Peyer's patch (tissue), 4 donors: ENCODE data around the gene PCDHB4. TPM values are rescaled to one million over a fixed set of nuclear protein-coding genes. Genes with fewer than 3 reads are reported as not detected.
"Not testable (repeated sequence)": the region's sequence is repeated elsewhere in the genome, so short reads cannot be mapped to it uniquely, and the experiment has no call there.

Experiments used
- DNase-seq, 3 donors: peaks; one replicate each; pipeline ENCODE4 v3.0.0-alpha.2; 2017 to 2019
- H3K27ac ChIP-seq, 4 donors: fragments of 200-600 bp; sonication (generic); one replicate each; pipeline ENCODE4 v1.5.1; 2016 to 2019
- H3K27me3 ChIP-seq, 2 donors: fragments of 200-600 bp; sonication (generic); one replicate each; pipeline ENCODE4 v1.5.1; 2019
- H3K36me3 ChIP-seq, 3 donors: fragments of 200-600 bp; sonication (generic); one replicate each; pipeline ENCODE4 v1.5.1; 2016 to 2019
- H3K4me1 ChIP-seq, 4 donors: fragments of 200-600 bp; sonication (generic); one replicate each; pipeline ENCODE4 v1.5.1; 2016 to 2019
- H3K4me3 ChIP-seq, 4 donors: fragments of 200-600 bp; sonication (generic); 1 replicate in 3 of 4; 2 replicates in 1 of 4; pipeline ENCODE4 v1.5.1; 2016 to 2019; ENCODE audit warnings: mild to moderate bottlenecking in 1 of 4
- H3K9me3 ChIP-seq, 4 donors: fragments of 200-600 bp; sonication (generic); one replicate each; pipeline ENCODE4 v1.5.1; 2016 to 2019; ENCODE audit warnings: mild to moderate bottlenecking in 1 of 4
- POLR2A ChIP-seq, 2 donors: fragments of 450-650 bp; IDR thresholded peaks; one replicate each; pipeline ENCODE4 v1.5.1; 2017; ENCODE audit warnings: antibody characterized with exemption in 2 of 2, mild to moderate bottlenecking in 2 of 2, moderate library complexity in 2 of 2
- total RNA-seq, 4 donors: library from RNA; depleted of rRNA; stranded (reverse); fragments of >200 nt; gene quantifications; one replicate each; pipeline ENCODE4 v1.1.0, GENCODE V29; 2016
- TF ChIP-seq, protein P1 (sequence below), 6 experiments: fragments of 450-650 bp in 4 of 6; fragments of 200-600 bp in 2 of 6; sonication (generic) in 1 of 6; IDR thresholded peaks; one replicate each; pipeline ENCODE4 v1.5.1; 2017 to 2019; ENCODE audit warnings: antibody characterized with exemption in 6 of 6, mild to moderate bottlenecking in 3 of 6, moderate library complexity in 1 of 6

The PCDHB4 gene
- total RNA-seq, 4 donors from 2014 or later = 0.80 to 6.6 (median 1.2) TPM; not detected in 1

DNA sequence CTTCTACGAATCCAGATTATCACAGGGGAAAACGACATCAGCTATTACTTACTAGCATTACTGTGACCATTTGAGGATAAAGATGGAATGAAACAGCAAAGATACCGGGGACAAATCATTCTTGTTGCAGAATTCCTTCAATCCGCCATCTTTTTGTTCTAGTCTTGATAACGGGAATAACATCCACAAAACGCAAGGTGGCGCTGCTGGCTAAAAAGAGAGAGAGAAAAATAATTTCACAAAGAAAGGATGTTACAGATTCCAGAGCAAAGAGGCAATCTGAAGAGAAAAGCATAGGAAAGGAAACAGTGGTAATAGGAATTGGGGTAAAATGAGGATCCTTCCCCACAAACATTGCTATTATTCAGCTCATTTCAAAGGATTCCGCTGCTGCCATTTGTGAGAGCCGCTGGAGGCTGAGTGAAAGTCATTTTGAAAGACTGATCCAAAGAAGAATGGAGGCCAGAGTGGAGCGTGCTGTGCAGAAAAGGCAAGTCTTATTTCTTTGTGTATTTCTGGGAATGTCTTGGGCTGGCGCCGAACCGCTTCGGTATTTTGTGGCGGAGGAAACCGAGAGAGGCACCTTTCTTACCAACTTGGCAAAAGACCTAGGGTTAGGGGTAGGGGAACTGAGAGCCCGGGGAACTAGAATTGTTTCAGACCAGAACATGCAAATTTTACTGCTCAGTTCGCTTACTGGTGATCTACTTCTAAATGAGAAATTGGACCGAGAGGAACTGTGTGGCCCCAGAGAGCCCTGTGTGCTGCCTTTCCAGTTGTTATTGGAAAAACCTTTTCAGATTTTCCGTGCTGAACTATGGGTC lies 51.0 kb downstream of the PCDHB4 start, which contains the start of gene PCDHB7:
Gene PCDHB7, plus strand, starts transcription at position 264 of the 824 bp plus-strand sequence. Its CDS starts 192 bp downstream, at position 456.
- H3K27ac ChIP-seq = no peak within 1 kb of the TSS
- DNase-seq = no peak
- no peaks in the 10 kb centered on the region for H3K27me3 ChIP-seq
- no peaks in the 10 kb centered on the region for H3K36me3 ChIP-seq
- TF ChIP-seq, protein P1, sequence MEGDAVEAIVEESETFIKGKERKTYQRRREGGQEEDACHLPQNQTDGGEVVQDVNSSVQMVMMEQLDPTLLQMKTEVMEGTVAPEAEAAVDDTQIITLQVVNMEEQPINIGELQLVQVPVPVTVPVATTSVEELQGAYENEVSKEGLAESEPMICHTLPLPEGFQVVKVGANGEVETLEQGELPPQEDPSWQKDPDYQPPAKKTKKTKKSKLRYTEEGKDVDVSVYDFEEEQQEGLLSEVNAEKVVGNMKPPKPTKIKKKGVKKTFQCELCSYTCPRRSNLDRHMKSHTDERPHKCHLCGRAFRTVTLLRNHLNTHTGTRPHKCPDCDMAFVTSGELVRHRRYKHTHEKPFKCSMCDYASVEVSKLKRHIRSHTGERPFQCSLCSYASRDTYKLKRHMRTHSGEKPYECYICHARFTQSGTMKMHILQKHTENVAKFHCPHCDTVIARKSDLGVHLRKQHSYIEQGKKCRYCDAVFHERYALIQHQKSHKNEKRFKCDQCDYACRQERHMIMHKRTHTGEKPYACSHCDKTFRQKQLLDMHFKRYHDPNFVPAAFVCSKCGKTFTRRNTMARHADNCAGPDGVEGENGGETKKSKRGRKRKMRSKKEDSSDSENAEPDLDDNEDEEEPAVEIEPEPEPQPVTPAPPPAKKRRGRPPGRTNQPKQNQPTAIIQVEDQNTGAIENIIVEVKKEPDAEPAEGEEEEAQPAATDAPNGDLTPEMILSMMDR (IDR thresholded peaks at IDR 0.05) = peak in 2 of 6 experiments; percentile 12 to 17
- TF ChIP-seq POLR2A (IDR thresholded peaks at IDR 0.05) = no peak
- H3K9me3 ChIP-seq = peaks cover 0 to 16% (median 3%) of the 10 kb centered on the region in 4 donors
- no peaks in the 10 kb centered on the region for H3K4me1 ChIP-seq
- H3K4me3 ChIP-seq = no peak within 1 kb of the TSS

DNA sequence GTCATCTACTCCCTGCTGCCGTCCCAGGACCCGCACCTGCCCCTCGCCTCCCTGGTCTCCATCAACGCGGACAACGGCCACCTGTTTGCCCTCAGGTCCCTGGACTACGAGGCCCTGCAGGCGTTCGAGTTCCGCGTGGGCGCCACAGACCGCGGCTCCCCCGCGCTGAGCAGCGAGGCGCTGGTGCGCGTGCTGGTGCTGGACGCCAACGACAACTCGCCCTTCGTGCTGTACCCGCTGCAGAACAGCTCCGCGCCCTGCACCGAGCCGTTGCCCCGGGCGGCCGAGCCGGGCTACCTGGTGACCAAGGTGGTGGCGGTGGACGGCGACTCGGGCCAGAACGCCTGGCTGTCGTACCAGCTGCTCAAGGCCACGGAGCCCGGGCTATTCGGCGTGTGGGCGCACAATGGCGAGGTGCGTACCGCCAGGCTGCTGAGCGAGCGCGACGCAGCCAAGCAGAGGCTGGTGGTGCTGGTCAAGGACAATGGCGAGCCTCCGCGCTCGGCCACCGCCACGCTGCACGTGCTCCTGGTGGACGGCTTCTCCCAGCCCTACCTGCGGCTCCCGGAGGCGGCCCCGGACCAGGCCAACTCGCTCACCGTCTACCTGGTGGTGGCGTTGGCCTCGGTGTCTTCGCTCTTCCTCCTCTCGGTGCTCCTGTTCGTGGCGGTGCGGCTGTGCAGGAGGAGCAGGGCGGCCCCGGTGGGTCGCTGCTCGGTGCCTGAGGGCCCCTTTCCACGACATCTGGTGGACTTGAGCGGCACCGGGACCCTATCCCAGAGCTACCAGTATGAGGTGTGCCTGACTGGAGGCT lies 52.9 kb downstream of the PCDHB4 start:
- not testable (repeated sequence) for H3K27ac ChIP-seq, H3K36me3 ChIP-seq, H3K4me1 ChIP-seq, DNase-seq, H3K4me3 ChIP-seq, H3K27me3 ChIP-seq
- peaks cover 0 to 27% (median 6%) of the 10 kb centered on the region in 4 donors for H3K9me3 ChIP-seq

Other genes with a start within 250 kb of the PCDHB4 start
- 1 to 10 TPM in 1 of 4 donors, under 1 TPM in 2, not detected in 1; 0.27 to 1.1 (median 0.83) TPM for gene PCDHA12, start 246.5 kb upstream of the PCDHB4 start, total RNA-seq
- gene PCDHA13, start 239.7 kb upstream of the PCDHB4 start, total RNA-seq = 1 to 10 TPM in 1 of 4 donors, under 1 TPM in 1, not detected in 2; 0.27 to 3.3 TPM
- gene PCDHAC1, start 195.5 kb upstream of the PCDHB4 start, total RNA-seq = 1 to 10 TPM in 1 of 4 donors, under 1 TPM in 1, not detected in 2; 0.54 to 2.5 TPM
- gene PCDHAC2, start 155.3 kb upstream of the PCDHB4 start, total RNA-seq = 1 to 10 TPM in 1 of 4 donors, under 1 TPM in 3; 0.18 to 1.7 (median 0.43) TPM
- not detected for gene PCDHB1, start 70.4 kb upstream of the PCDHB4 start, total RNA-seq
- 1 to 10 TPM in 1 of 4 donors, under 1 TPM in 3; 0.35 to 1.3 (median 0.65) TPM for gene PCDHB2, start 27.2 kb upstream of the PCDHB4 start, total RNA-seq
- 1 to 10 TPM in 2 of 4 donors, under 1 TPM in 1, not detected in 1; 0.70 to 4.1 (median 1.1) TPM for gene PCDHB3, start 21.3 kb upstream of the PCDHB4 start, total RNA-seq
- under 1 TPM in 1 of 4 donors, not detected in 3; 0.18 TPM for gene PCDHB5, start 13.4 kb downstream of the PCDHB4 start, total RNA-seq
- under 1 TPM in 1 of 4 donors, not detected in 3; 0.54 TPM for gene PCDHB6, start 28.2 kb downstream of the PCDHB4 start, total RNA-seq
- under 1 TPM in 2 of 4 donors, not detected in 2; 0.53 to 0.54 TPM for gene PCDHB7, start 50.8 kb downstream of the PCDHB4 start, total RNA-seq
- gene PCDHB8, start 56.0 kb downstream of the PCDHB4 start, total RNA-seq = not detected
- gene PCDHB16, start 60.6 kb downstream of the PCDHB4 start, total RNA-seq = 1 to 10 TPM in 1 of 4 donors, under 1 TPM in 2, not detected in 1; 0.35 to 5.8 (median 0.40) TPM
- gene PCDHB9, start 65.3 kb downstream of the PCDHB4 start, total RNA-seq = 1 to 10 TPM in 1 of 4 donors, under 1 TPM in 3; 0.18 to 1.7 (median 0.39) TPM
- gene PCDHB10, start 70.5 kb downstream of the PCDHB4 start, total RNA-seq = under 1 TPM in 3 of 4 donors, not detected in 1; 0.54 to 0.83 (median 0.76) TPM
- 1 to 10 TPM in 1 of 4 donors, under 1 TPM in 1, not detected in 2; 0.27 to 2.8 TPM for gene PCDHB11, start 77.8 kb downstream of the PCDHB4 start, total RNA-seq
- gene PCDHB12, start 86.9 kb downstream of the PCDHB4 start, total RNA-seq = 1 to 10 TPM in 1 of 4 donors, under 1 TPM in 3; 0.35 to 4.1 (median 0.88) TPM
- gene PCDHB13, start 92.1 kb downstream of the PCDHB4 start, total RNA-seq = under 1 TPM; 0.13 to 0.83 (median 0.32) TPM
- gene PCDHB14, start 101.5 kb downstream of the PCDHB4 start, total RNA-seq = 1 to 10 TPM in 1 of 4 donors, under 1 TPM in 2, not detected in 1; 0.19 to 1.1 (median 0.54) TPM
- under 1 TPM in 2 of 4 donors, not detected in 2; 0.27 to 0.35 TPM for gene PCDHB15, start 123.6 kb downstream of the PCDHB4 start, total RNA-seq
- gene SLC25A2, start 182.2 kb downstream of the PCDHB4 start, total RNA-seq = 1 to 10 TPM; 1.1 to 4.1 (median 2.9) TPM
- 10 to 100 TPM; 42.2 to 80.0 (median 47.5) TPM for gene TAF7, start 199.0 kb downstream of the PCDHB4 start, total RNA-seq
- gene PCDHGA1, start 208.7 kb downstream of the PCDHB4 start, total RNA-seq = 1 to 10 TPM in 1 of 4 donors, not detected in 3; 1.7 TPM
- 1 to 10 TPM in 2 of 4 donors, under 1 TPM in 1, not detected in 1; 0.57 to 1.7 (median 1.1) TPM for gene PCDHGA2, start 216.9 kb downstream of the PCDHB4 start, total RNA-seq
- 1 to 10 TPM in 1 of 4 donors, under 1 TPM in 2, not detected in 1; 0.40 to 1.7 (median 0.76) TPM for gene PCDHGA3, start 222.0 kb downstream of the PCDHB4 start, total RNA-seq
- gene PCDHGB1, start 228.3 kb downstream of the PCDHB4 start, total RNA-seq = under 1 TPM in 3 of 4 donors, not detected in 1; 0.27 to 0.53 (median 0.47) TPM
- gene PCDHGA4, start 233.2 kb downstream of the PCDHB4 start, total RNA-seq = 1 to 10 TPM in 2 of 4 donors, under 1 TPM in 2; 0.27 to 3.3 (median 0.81) TPM
- 1 to 10 TPM; 1.2 to 5.8 (median 1.6) TPM for gene PCDHGB2, start 238.2 kb downstream of the PCDHB4 start, total RNA-seq
- 10 to 100 TPM in 1 of 4 donors, 1 to 10 TPM in 2, under 1 TPM in 1; 0.94 to 10.7 (median 1.7) TPM for gene PCDHGA5, start 242.3 kb downstream of the PCDHB4 start, total RNA-seq
- gene PCDHGB3, start 248.4 kb downstream of the PCDHB4 start, total RNA-seq = 1 to 10 TPM; 1.6 to 5.0 (median 2.0) TPM